T-helper 2 cell (primary cell): ENCODE measurements around the gene NRCAM.
"Not testable (repeated sequence)": the region's sequence is repeated elsewhere in the genome, so short reads cannot be mapped to it uniquely, and the experiment has no call there.

Experiments
- DNase-seq, 5 experiments: peaks; one replicate each; pipeline versions ENCODE4 v3.0.0 to v3.0.0-alpha.2; 2012 to 2022

The NRCAM gene

GRCh38 chr7:108272891-108273290 is 183.3 kb downstream of the NRCAM start:
- not testable (repeated sequence) for DNase-seq

GRCh38 chr7:108270385-108271015 is 185.7 kb downstream of the NRCAM start:
- peak in 1 of 5 experiments; percentile 2 for DNase-seq

DNA sequence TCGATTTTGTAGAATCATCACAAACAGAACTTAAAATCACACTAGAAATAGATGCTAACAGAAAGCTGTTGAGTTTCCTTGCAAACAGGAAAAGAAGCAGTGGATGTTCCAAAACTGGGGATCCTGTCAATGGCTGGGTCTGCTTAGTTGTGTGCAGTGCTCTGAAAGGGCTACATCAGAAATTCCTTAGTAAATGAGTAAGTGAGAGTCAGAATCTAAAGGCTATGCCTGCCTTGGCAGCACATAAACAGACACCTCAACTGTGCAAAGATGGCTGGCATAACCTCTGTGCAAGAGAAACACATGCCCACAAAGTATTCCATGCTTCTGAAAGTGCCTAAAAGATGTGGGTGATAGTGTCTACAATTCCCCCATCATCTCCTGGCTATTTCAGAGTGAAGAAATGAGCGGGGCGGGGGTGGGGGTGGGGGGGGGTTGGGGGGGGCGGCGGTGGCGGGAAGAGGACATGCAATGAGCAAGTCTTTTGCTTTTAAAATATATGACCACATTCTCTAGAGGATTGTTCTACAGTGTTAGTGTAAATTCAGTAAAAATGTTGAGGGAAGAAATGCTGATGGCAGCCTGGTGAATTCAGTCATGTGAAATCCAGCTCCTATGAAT is 187.9 kb downstream of the NRCAM start:
- no peak for DNase-seq

GRCh38 chr7:108267615-108268014 is 188.6 kb downstream of the NRCAM start:
- no peak for DNase-seq

GRCh38 chr7:108266491-108266890 is 189.7 kb downstream of the NRCAM start:
- DNase-seq: no peak

- DNase-seq: no peak
Observed at GRCh38 chr7:108266035-108266434, 190.2 kb downstream of the NRCAM start.

- no peak for DNase-seq
Observed at GRCh38 chr7:108265007-108265406, 191.2 kb downstream of the NRCAM start.

GRCh38 chr7:108263425-108263824 is 192.8 kb downstream of the NRCAM start:
- no peak for DNase-seq

DNA sequence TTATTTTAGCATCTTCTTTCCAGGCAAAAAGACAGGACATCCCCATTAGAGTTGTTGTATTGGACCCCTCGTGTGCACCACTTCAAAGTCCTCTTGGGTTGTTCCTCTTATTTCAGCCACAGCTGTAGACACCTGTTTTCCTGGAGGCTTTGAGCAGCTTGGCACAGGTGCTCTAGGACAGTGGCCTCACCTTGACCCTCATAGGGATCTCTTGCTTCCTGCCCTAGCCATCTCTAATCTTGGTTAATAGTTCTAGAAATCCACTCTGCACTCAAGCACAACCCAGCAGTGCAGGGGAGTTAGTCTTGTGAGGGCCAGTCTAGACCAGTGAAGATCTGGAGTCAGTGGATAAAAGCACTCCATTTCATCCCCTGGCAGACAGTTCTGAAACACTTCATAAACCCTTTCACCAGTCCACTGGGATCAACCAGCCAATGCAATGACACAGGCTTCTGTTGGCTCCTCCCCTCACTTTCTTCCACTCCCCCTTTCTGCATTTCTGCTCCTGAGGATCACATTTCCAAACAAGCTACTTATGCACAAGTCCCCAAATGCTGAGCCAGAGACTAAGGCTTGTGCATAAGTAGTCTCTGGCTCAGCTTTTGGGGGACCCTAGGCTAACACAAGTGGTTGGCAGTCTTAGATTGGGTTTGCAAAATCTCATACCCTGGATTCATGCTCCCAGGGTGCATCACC is 194.5 kb downstream of the NRCAM start:
- DNase-seq: no peak

- not testable (repeated sequence) for DNase-seq
Observed at GRCh38 chr7:108259447-108259846, 196.8 kb downstream of the NRCAM start.

DNA sequence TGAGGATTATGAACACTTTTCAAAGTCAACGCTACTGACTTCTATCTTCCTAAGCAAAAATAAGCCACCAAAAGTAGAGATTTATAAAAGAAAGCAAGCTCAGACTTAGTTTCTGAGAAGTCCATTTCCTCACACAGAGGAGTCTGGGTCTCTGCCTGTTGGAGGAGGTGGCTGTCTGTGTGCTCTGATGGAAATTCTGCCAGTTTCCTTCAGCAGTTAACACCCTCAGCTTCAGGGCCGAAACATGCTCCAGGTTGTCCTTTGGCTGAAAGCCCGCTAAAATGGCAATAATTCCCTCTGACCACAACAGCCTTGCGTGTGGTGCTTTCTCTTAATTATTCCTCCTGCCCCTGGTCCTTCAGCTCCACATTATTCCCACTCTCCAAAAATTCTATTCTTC is 198.3 kb downstream of the NRCAM start:
- no peak for DNase-seq

DNA sequence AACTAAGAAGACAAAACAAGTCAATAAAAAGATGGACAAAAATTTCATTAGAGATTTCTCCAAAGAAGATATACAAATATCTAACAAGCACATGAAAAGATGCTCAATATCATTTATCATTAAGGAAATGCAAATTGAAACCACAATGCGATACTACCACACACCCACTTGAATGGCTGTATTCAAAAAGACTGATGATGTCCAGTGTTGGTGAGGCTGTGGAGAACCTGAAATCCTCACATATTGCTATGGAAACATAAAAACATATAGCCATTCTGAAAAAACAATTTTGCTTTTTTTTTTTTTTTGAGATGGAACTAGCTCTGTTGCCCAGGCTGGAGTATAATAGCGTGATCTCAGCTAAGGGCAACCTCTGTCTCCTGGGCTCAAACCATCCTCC is 202.0 kb downstream of the NRCAM start:
- no peak for DNase-seq

GRCh38 chr7:108253275-108254044 is 202.8 kb downstream of the NRCAM start:
- DNase-seq: no peak

DNA sequence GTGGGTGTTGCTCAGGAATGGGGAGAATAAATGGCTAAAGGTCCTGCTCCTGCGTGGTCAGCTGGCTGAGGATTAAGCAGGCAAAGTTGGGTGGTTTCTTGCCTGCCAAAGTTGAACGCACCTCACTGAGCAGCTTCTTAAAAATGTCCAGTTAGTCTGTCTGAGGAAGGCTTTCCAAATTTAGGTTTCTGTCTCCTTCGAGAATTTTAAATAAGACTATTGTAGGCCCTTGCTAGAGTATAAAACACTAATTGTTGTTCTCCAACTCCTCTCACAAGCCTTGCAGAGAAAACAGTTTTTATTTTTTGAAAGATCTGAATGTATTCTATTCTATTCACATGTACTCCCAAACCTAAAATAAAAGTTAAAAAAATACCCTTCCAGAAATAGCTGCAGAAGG is 204.1 kb downstream of the NRCAM start:
- DNase-seq: no peak

DNA sequence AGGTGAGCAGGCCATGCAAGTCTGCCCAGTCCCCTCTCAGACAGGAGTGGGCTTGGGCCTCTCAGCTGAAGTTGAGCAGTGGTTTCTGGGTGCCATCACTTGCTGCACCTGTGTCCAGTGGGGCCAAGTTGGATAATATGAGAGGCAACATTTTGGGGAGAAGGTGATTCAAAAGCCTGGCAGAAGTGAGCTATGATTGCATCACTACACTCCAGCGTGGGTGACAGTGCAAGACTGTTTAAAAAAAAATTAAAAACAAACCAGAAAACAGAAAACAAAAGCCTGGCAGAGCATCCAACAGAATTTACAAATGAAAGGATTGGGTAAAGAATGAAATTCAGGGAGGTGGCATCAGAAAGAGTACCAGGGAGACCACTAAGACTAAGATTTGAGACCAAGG is 204.5 kb downstream of the NRCAM start:
- DNase-seq: no peak

- no peak for DNase-seq
Observed at GRCh38 chr7:108249453-108249852, 206.8 kb downstream of the NRCAM start.

DNA sequence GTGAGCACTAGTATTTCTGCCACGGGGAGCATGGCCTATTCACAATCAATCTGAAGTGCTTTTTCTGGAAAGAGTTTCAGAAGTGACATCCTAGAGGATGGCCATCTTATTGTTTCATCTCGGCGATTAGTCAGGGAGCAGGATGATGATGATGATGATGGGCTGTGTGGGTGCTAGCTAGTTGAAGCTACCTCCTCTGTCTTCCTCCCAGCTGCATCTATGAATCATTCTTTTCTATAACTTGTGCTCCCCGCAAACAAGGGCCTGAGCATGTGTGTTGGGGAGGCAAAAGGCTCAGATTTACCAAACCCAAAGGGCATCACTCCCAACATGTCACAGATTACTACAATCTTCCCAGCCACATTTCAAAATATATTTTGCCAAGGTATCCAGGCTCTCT is 207.4 kb downstream of the NRCAM start:
- DNase-seq: no peak

- DNase-seq: no peak
Observed at GRCh38 chr7:108248418-108248817, 207.8 kb downstream of the NRCAM start.

DNA sequence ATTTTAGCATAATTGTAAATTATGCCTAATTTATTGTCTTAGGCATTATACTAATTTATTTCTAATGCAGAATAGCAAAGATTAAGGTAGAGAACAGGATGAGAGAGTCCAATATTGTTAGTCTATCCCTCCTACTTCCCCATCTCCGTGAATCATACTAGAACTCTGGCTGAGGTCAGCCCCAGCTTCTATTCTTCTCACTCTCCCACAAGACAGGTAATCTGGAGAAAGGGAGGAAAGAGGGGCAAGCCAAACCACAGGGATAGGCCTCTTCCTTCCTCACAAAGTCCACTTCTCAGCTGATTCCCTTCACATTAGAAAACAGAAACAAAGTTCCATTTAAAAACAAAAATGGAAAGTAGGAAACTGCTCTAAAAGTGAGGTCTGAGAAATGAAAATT is 208.6 kb downstream of the NRCAM start:
- no peak for DNase-seq

DNA sequence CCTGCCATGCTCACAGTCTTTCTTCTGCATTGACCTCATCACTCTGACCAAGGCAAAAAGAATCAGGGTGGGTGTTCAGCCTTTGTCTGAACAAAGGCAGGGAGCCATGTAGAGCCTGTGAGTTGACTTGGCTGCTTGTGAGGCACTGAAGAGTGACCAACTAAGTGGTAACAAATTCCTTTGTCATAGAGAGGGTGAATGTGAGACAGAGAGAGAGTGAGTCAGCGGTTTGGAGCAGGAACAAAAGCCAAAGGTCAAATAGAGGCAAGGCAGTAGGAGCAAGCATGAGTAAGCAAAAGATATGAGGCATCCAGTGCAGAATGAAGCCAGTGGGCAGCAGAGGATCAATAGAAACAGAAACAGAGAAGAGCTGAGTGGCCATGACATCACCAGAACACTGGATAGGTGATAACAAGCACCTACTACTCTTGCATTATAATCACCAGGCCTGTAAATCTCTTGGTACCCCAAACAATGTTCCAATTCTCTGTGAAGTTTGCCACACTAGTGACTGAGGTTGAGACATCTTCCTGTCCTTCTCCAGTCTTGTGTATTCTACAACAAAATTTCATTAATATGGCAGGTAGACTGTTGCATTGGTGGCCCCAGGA is 209.9 kb downstream of the NRCAM start:
- no peak for DNase-seq

GRCh38 chr7:108245523-108246226 is 210.6 kb downstream of the NRCAM start:
- no peak for DNase-seq

GRCh38 chr7:108244110-108244509 is 212.1 kb downstream of the NRCAM start:
- no peak for DNase-seq
